Skeletal muscle tissue (tissue), 4 donors: Measurements from ENCODE around the gene DPF1. TPM values are rescaled to one million over a fixed set of nuclear protein-coding genes. Genes with fewer than 3 reads are reported as not detected.

Source experiments
- H3K27ac ChIP-seq: one replicate; pipeline ENCODE4 v1.7.0; 2013; ENCODE audit warnings: mild to moderate bottlenecking, low read depth, low read length, inconsistent platforms
- H3K27me3 ChIP-seq, 3 donors: one replicate each; pipeline ENCODE4 v1.7.0; 2013; ENCODE audit warnings: low read length in 3 of 3; ENCODE audit not compliant: control insufficient read depth in 3 of 3, insufficient read depth in 3 of 3
- H3K36me3 ChIP-seq, 3 donors: one replicate each; pipeline ENCODE4 v1.7.0; 2013; ENCODE audit warnings: low read length in 3 of 3; ENCODE audit not compliant: control insufficient read depth in 3 of 3, insufficient read depth in 3 of 3
- H3K4me1 ChIP-seq, 3 donors: one replicate each; pipeline ENCODE4 v1.7.0; 2013; ENCODE audit warnings: low read length in 3 of 3, mild to moderate bottlenecking in 3 of 3; ENCODE audit not compliant: control insufficient read depth in 3 of 3, insufficient read depth in 3 of 3
- H3K4me3 ChIP-seq, 3 donors: one replicate each; pipeline ENCODE4 v1.7.0; 2013; ENCODE audit warnings: low read length in 3 of 3
- H3K9ac ChIP-seq, 3 donors: one replicate each; pipeline ENCODE4 v1.7.0; 2013; ENCODE audit warnings: low read length in 3 of 3, mild to moderate bottlenecking in 3 of 3, moderate library complexity in 2 of 3, low read depth in 1 of 3
- H3K9me3 ChIP-seq, 3 donors: one replicate each; pipeline ENCODE4 v1.7.0; 2013; ENCODE audit warnings: low read length in 3 of 3; ENCODE audit not compliant: control insufficient read depth in 3 of 3
- total RNA-seq: library from RNA; depleted of rRNA; stranded (reverse); fragments of >200 nt; gene quantifications from one replicate; pipeline ENCODE4 v1.2.3, GENCODE V29; 2014
- donor health status: Osteomylitis.

Gene DPF1
- 1.0 TPM for total RNA-seq

DNA sequence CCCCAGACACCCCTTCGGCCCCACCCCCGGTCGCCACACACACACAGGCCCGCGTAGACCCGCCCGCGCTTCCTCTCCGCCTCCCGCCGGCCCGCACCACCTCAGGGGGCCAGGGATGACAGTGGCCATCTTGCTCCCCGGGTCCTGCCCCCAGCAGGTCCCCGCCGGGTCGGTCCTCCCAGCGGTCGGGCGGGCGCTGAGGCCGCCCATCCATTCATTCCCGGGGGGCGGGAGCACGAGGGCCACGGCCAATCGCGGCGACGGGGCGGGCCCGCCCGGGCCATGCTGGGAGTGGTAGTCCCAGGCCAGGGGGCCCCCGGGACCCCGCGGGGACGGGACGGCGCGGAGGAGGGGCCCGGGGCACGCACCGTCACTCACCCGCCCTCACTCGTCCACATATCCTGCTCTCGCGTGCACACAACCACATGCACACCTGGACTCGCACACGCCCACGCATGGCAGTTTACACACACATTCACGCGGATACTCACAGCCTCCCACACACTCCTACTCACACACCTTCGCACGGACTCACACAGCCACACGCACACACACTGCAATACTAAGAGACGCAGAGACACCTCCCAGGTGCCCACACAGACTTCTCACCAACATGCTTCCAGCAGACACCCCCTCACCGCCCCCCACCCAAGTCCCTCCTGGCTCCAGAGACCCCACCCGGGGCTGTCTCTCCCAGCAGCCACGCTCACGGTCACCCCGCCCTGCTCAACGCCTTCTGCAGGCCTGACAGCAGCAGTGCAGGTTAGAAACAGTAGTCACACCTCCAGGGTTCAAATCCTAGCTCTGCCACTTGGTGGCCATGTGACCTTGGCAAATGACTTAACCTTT, at the start of gene DPF1:
DPF1 (minus strand) TSS at position 209 of the 849 bp plus-strand sequence; CDS start at position 129, 80 bp downstream.
- H3K9ac ChIP-seq, result no peak within 1 kb of the TSS
- H3K27me3 ChIP-seq, result peaks cover 31 to 60% (median 58%) of the 10 kb centered on the region in 3 donors

DNA sequence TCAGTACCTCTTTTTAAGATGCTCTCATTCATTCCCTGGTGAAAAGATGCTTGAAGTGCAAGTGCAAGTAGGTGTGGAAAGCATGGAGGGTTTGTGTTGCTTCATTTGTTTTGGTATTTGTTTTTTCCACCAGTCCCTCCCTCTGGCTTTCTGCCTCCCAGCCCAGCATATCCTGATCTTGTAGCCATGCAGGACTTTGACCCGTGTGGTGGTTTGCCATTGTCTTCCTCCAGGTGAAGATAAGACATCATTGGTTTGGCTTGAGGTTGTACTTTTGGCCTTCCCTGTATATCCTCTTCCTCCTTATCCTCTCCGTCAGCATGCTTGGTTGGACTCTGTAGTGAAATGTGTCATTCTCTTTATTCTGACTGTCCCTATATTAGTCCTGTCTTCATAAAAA, 49.5 kb upstream of the DPF1 start:
- peaks cover 4 to 7% (median 5%) of the 10 kb centered on the region in 3 donors for H3K4me1 ChIP-seq
- H3K9ac ChIP-seq, result no peak overlapping the region

More for the DNA sequence above, at the start of gene DPF1:
- Histone ChIP-seq H3K4me1 (peaks cover 0 to 15% (median 7%) of the 10 kb centered on the region in 3 donors), H3K4me3 (peak within 1 kb of the TSS; percentile 42 to 63 (median 52)), H3K27ac (no peak within 1 kb of the TSS), H3K9me3 (no peaks in the 10 kb centered on the region), H3K36me3 (no peaks in the 10 kb centered on the region)

GRCh38 chr19:38270587-38271167, 46.7 kb upstream of the DPF1 start:
- H3K9me3 ChIP-seq, result no peaks in the 10 kb centered on the region

More for the DNA sequence above, 49.5 kb upstream of the DPF1 start:
- H3K27ac ChIP-seq, result no peak overlapping the region
- no peaks in the 10 kb centered on the region for H3K9me3 ChIP-seq
- no peak overlapping the region for H3K4me3 ChIP-seq
- H3K36me3 ChIP-seq, result no peaks in the 10 kb centered on the region
- H3K27me3 ChIP-seq, result no peaks in the 10 kb centered on the region

DNA sequence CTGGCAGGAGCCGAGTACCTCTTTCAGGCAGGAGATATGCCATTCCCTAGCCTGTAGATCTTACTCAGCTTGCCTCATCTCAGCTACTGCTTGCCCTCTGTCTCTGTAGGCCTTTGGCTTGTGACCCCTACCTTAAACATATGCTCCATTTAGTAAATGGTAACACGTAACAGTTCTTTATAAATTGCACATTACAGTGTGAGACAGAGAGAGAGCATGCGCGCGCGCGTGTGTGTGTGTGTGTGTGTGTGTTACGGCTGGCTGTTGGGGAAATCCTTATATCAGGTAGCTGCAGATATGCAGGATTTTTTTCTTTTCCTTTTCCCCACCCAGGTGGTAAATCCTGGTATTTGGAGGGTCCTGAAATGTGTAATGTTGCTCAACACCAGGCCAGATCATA, 44.5 kb upstream of the DPF1 start:
- no peak overlapping the region for H3K27ac ChIP-seq
- no peaks in the 10 kb centered on the region for H3K9me3 ChIP-seq

More at GRCh38 chr19:38270587-38271167, 46.7 kb upstream of the DPF1 start:
- no peaks in the 10 kb centered on the region for H3K4me1 ChIP-seq
- H3K4me3 ChIP-seq, result no peak overlapping the region
- H3K27me3 ChIP-seq, result no peaks in the 10 kb centered on the region
- H3K27ac ChIP-seq, result no peak overlapping the region
- no peaks in the 10 kb centered on the region for H3K36me3 ChIP-seq
- no peak overlapping the region for H3K9ac ChIP-seq

GRCh38 chr19:38267761-38268483, 43.9 kb upstream of the DPF1 start:
- Histone ChIP-seq H3K27ac (no peak overlapping the region), H3K4me3 (no peak overlapping the region), H3K27me3 (peaks cover 15 to 20% (median 19%) of the 10 kb centered on the region in 3 donors), H3K4me1 (peaks cover 0 to 10% (median 10%) of the 10 kb centered on the region in 3 donors), H3K36me3 (no peaks in the 10 kb centered on the region), H3K9me3 (no peaks in the 10 kb centered on the region), H3K9ac (no peak overlapping the region)

More for the DNA sequence above, 44.5 kb upstream of the DPF1 start:
- no peak overlapping the region for H3K9ac ChIP-seq
- H3K4me3 ChIP-seq, result no peak overlapping the region
- peaks cover 11 to 18% (median 16%) of the 10 kb centered on the region in 3 donors for H3K27me3 ChIP-seq
- H3K4me1 ChIP-seq, result peaks cover 0 to 10% (median 10%) of the 10 kb centered on the region in 3 donors
- no peaks in the 10 kb centered on the region for H3K36me3 ChIP-seq

DNA sequence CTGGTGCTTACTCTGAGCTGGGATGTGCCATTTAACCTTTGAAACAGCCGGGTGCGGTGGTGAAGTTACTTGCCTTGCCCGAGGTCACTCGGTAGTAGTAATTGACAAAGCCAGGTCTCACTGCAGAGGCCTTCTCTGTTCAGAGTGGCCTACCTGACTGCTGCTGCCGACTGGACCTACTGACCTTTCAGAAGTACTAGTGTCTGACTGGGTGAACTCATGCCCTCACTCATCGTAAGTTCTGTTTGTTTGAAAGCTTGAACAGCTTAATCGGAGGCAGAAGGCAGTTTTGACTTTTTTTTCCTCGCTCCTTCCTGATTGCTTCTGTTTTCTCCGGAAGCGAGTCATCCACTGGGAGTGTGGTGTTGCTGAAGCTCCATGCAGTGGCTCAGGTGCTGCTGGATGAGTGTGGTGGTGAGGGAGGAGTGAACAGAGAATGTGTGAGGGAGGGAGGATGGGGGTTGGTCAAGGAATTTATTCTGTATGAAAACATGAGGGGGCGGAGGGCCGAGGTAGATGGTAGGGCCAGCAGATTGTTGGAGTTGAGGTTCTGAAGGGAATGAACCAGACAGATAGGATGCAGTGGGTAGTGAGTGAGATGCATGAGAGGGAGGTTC, 43.1 kb upstream of the DPF1 start:
- Histone ChIP-seq H3K27me3 (peaks cover 15 to 22% (median 19%) of the 10 kb centered on the region in 3 donors), H3K9ac (no peak overlapping the region), H3K4me3 (no peak overlapping the region), H3K36me3 (no peaks in the 10 kb centered on the region), H3K27ac (no peak overlapping the region), H3K4me1 (peaks cover 0 to 10% (median 10%) of the 10 kb centered on the region in 3 donors), H3K9me3 (no peaks in the 10 kb centered on the region)

DNA sequence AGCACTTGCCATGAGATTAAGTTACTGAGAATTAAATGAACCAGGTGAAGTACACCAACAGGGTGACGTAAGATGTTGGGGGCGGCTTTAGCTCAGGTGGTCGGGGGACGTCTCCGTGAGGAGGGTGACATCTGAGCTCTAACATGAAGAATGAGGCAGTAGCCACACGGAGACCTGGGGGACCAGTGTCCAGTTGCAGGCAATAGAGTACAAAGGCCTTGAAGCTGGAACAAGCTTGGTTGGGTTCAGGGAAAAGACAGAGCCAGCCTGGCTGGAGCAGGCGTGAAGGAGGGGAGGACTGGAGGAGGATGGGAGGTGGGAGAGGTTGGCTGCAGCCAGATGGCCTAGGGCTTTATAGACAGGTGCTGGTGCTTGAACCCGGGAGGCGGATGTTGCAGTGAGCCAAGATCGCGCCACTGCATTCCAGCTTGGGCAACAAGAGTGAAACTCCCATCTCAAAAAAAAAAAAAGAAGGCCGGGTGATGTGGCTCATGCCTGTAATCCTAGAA, 42.0 kb upstream of the DPF1 start:
- Histone ChIP-seq H3K4me3 (no peak overlapping the region), H3K27ac (no peak overlapping the region), H3K4me1 (peaks cover 0 to 10% (median 10%) of the 10 kb centered on the region in 3 donors), H3K9ac (no peak overlapping the region), H3K27me3 (peaks cover 15 to 22% (median 19%) of the 10 kb centered on the region in 3 donors), H3K36me3 (no peaks in the 10 kb centered on the region), H3K9me3 (no peaks in the 10 kb centered on the region)

- Histone ChIP-seq H3K9me3 (no peaks in the 10 kb centered on the region), H3K9ac (no peak overlapping the region), H3K4me3 (peak overlapping the region; percentile 22 to 43 (median 26)), H3K36me3 (no peaks in the 10 kb centered on the region), H3K4me1 (peaks cover 0 to 10% (median 10%) of the 10 kb centered on the region in 3 donors), H3K27ac (no peak overlapping the region), H3K27me3 (peaks cover 15 to 22% (median 19%) of the 10 kb centered on the region in 3 donors)
Observed at GRCh38 chr19:38265213-38265861, 41.3 kb upstream of the DPF1 start.
